PFSK-1 (cell line): ENCODE data around the gene SPATA18.

Experiments used
- FOXP2 ChIP-seq: optimal IDR thresholded peaks from 2 replicates; pipeline ENCODE3; 2011; ENCODE audit warnings: borderline replicate concordance, control low read depth, inconsistent platforms; ENCODE audit not compliant: insufficient read depth; ENCODE audit errors: extremely low read length, extremely low read depth
- POLR2AphosphoS5 ChIP-seq: IDR thresholded peaks from 2 replicates; pipeline ENCODE4 v1.6.1; 2012; ENCODE audit warnings: low read depth, mild to moderate bottlenecking, control low read depth, low read length, moderate library complexity

DNA sequence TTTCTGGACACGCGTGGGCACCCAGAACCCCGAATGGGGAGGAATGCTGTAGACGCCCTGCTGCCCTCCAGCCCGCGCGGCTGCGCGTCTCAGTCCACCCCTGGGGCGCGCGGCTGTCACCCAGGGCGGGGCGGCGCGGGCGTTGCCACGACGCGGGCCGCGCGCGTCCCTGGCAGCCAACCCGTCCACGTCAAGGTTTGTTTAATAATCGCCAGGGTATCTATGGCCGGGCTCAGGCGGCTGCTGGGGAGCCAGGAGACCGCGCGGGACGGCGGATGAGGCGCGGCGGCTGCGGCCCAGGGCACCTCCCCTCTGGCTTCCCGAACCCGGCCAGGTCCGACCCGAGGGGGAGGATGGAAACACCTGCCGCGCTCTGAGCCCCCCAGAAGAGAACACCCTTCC, at the start of gene SPATA18:
- TF ChIP-seq FOXP2 = no peak
- no peak for TF ChIP-seq POLR2AphosphoS5
